Esophagus squamous epithelium (tissue), 4 donors: ENCODE data around the gene RBM34.
"Not testable (repeated sequence)": the region's sequence is repeated elsewhere in the genome, so short reads cannot be mapped to it uniquely, and the experiment has no call there.

Experiments
- POLR2A ChIP-seq, 4 donors: fragments of 450-650 bp; IDR thresholded peaks; one replicate each; pipeline ENCODE4 v1.6.1; 2017; ENCODE audit warnings: antibody characterized with exemption in 4 of 4, mild to moderate bottlenecking in 4 of 4, moderate library complexity in 3 of 4
- TF ChIP-seq, protein P1 (sequence below), 6 experiments: fragments of 450-650 bp in 4 of 6; fragments of 200-600 bp in 2 of 6; sonication (generic) in 2 of 6; IDR thresholded peaks; one replicate each; pipeline ENCODE4 v1.5.1; 2016 to 2019; ENCODE audit warnings: antibody characterized with exemption in 6 of 6, mild to moderate bottlenecking in 4 of 6, moderate library complexity in 4 of 6

DNA sequence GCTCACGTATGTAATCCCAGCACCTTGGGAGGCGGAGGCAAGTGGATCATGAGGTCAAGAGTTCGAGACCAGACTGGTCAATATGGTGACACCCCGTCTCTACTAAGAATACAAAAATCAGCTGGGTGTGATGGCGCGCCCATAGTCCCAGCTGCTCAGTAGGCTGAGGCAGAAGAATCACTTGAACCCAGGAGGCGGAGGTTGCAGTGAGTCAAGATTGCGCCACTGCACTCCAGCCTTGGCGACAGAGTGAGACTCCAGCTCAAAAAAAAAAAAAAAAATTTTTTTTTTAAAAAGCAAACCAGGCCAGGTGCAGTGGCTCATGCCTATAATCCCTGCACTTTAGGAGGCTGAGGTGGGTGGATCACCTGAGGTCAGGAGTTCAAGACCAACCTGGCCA, 1.8 kb downstream of the RBM34 start:
- TF ChIP-seq, protein P1, sequence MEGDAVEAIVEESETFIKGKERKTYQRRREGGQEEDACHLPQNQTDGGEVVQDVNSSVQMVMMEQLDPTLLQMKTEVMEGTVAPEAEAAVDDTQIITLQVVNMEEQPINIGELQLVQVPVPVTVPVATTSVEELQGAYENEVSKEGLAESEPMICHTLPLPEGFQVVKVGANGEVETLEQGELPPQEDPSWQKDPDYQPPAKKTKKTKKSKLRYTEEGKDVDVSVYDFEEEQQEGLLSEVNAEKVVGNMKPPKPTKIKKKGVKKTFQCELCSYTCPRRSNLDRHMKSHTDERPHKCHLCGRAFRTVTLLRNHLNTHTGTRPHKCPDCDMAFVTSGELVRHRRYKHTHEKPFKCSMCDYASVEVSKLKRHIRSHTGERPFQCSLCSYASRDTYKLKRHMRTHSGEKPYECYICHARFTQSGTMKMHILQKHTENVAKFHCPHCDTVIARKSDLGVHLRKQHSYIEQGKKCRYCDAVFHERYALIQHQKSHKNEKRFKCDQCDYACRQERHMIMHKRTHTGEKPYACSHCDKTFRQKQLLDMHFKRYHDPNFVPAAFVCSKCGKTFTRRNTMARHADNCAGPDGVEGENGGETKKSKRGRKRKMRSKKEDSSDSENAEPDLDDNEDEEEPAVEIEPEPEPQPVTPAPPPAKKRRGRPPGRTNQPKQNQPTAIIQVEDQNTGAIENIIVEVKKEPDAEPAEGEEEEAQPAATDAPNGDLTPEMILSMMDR (IDR thresholded peaks at IDR 0.05) = not testable (repeated sequence)
- not testable (repeated sequence) for TF ChIP-seq POLR2A (IDR thresholded peaks at IDR 0.05)
